ENCODE results near the gene GNPAT.

GNPAT gene

GRCh38 chr1:231322880-231323530 is 82.0 kb downstream of the GNPAT start:
- DNase-seq, result no peak

GRCh38 chr1:231324660-231325059 is 83.6 kb downstream of the GNPAT start:
- DNase-seq, result no peak

GRCh38 chr1:231326248-231326647 is 85.2 kb downstream of the GNPAT start:
- DNase-seq, result no peak

Data from eye (tissue), 1 donor.